Retinal pigment epithelial cell (primary cell): ENCODE results near the gene CAPN13.

Source experiments
- DNase-seq: peaks from one replicate; pipeline ENCODE4 v3.0.0-alpha.2; 2010; ENCODE audit warnings: low read depth
- H3K4me3 ChIP-seq: 2 replicates; pipeline ENCODE4 v1.5.1; 2011; ENCODE audit warnings: mild to moderate bottlenecking, low read length, control low read depth, moderate library complexity
- CTCF ChIP-seq: conservative IDR thresholded peaks from 2 replicates; pipeline ENCODE4 v1.5.1; 2011; ENCODE audit warnings: low read depth, low read length, control low read depth, inconsistent platforms

CAPN13 gene

GRCh38 chr2:30769891-30770462, 37.3 kb downstream of the CAPN13 start:
- TF ChIP-seq CTCF, result no peak
- H3K4me3 ChIP-seq, result no peak overlapping the region
- no peak for DNase-seq

GRCh38 chr2:30769481-30769780, 37.8 kb downstream of the CAPN13 start:
- TF ChIP-seq CTCF, result no peak
- H3K4me3 ChIP-seq, result no peak overlapping the region
- no peak for DNase-seq

- no peak for DNase-seq
- TF ChIP-seq CTCF, result no peak
- no peak overlapping the region for H3K4me3 ChIP-seq
These were observed 38.4 kb downstream of the CAPN13 start for GRCh38 chr2:30768708-30769480.

- no peak overlapping the region for H3K4me3 ChIP-seq
- DNase-seq, result no peak
- TF ChIP-seq CTCF, result no peak
These were observed 39.1 kb downstream of the CAPN13 start for GRCh38 chr2:30768036-30768686.

- no peak overlapping the region for H3K4me3 ChIP-seq
- DNase-seq, result no peak
- no peak for TF ChIP-seq CTCF
These were observed 40.6 kb downstream of the CAPN13 start for GRCh38 chr2:30766666-30767065.

GRCh38 chr2:30765876-30766470, 41.3 kb downstream of the CAPN13 start:
- no peak overlapping the region for H3K4me3 ChIP-seq
- no peak for TF ChIP-seq CTCF
- DNase-seq, result no peak

- no peak overlapping the region for H3K4me3 ChIP-seq
- no peak for TF ChIP-seq CTCF
- no peak for DNase-seq
These were observed 42.1 kb downstream of the CAPN13 start for GRCh38 chr2:30765191-30765590.
